Aorta (tissue), 5 donors: ENCODE results near the gene USP7. TPM values are rescaled to one million over a fixed set of nuclear protein-coding genes. Genes with fewer than 3 reads are reported as not detected.

Experiments used
- ATAC-seq: fragments of 200-7000 bp; cut with Tn5 transposase; one replicate; pipeline ENCODE4 v1.9.1; 2022; ENCODE audit warnings: moderate library complexity; ENCODE audit not compliant: low FRiP score
- DNase-seq, 2 donors: peaks; one replicate each; pipeline ENCODE4 v3.0.0-alpha.2; 2020
- H3K27ac ChIP-seq, 2 donors: one replicate each; pipeline ENCODE4 v1.5.1; 2013; ENCODE audit warnings: low read length in 2 of 2, mild to moderate bottlenecking in 2 of 2, moderate library complexity in 2 of 2, control low read depth in 1 of 2, inconsistent platforms in 1 of 2, low read depth in 1 of 2
- H3K27me3 ChIP-seq, 2 donors: one replicate each; pipeline ENCODE4 v1.6.1; 2013; ENCODE audit warnings: control low read depth in 1 of 2, low read length in 1 of 2, mild to moderate bottlenecking in 1 of 2, moderate library complexity in 1 of 2; ENCODE audit not compliant: insufficient read depth in 2 of 2, control insufficient read depth in 1 of 2
- H3K36me3 ChIP-seq, 2 donors: one replicate each; pipeline ENCODE4 v1.6.1; 2013; ENCODE audit warnings: control low read depth in 1 of 2, low read length in 1 of 2, mild to moderate bottlenecking in 1 of 2; ENCODE audit not compliant: insufficient read depth in 2 of 2, control insufficient read depth in 1 of 2
- H3K4me1 ChIP-seq, 2 donors: one replicate each; pipeline ENCODE4 v1.6.1; 2013; ENCODE audit warnings: low read length in 2 of 2, control low read depth in 1 of 2, mild to moderate bottlenecking in 1 of 2, moderate library complexity in 1 of 2; ENCODE audit not compliant: insufficient read depth in 2 of 2, control insufficient read depth in 1 of 2
- H3K4me3 ChIP-seq, 2 donors: one replicate each; pipeline ENCODE4 v1.5.1; 2013; ENCODE audit warnings: low read length in 2 of 2, control low read depth in 1 of 2, mild to moderate bottlenecking in 1 of 2
- H3K9me3 ChIP-seq: one replicate; pipeline ENCODE4 v1.6.1; 2013; ENCODE audit warnings: mild to moderate bottlenecking, low read length; ENCODE audit not compliant: control insufficient read depth
- WGBS, 2 donors: extraction: QIAGEN DNeasy Blood & Tissue Kit; methylation state at CpG; one replicate each; pipeline ENCODE4 v1.1.7; 2013; 5-methylcytosine and 5-hydroxymethylcytosine counted together
- intact Hi-C, 2 donors: fragments of 100-400 bp; cut with DNase I; formaldehyde crosslinking; loops; one replicate each; pipeline versions ENCODE4 v1.14.2 to v1.15.0; 2022
- long read RNA-seq, 2 donors: library from polyadenylated mRNA; unstranded; transcript quantifications; one replicate each; pipeline ENCODE4 v2.0.0, GENCODE V29; 2020 to 2021
- polyA plus RNA-seq, 2 donors: library from polyadenylated mRNA; stranded (reverse); fragments of 200-250 nt; gene quantifications; one replicate each; pipeline ENCODE4 v1.2.3, GENCODE V29; 2013
- total RNA-seq, 2 donors: library from RNA; stranded (reverse); fragmentation: NEBNext Ultra II Directional; extraction: Animal tissue kit (Norgen Biotek cat#: 25700); gene quantifications; one replicate each; pipeline ENCODE4 v1.2.1, GENCODE V29; 2021
- donor health status: healthy with polysubstance abuse.
- donor health status: Bipolar disorder and iron deficiency.
- donor health status: DM: no; HTN: no; CAD: no.
- donor health status: DM: no; HTN: no; CAD: no.
- donor health status: DM: yes; HTN: yes; CAD: no.

The USP7 gene
- total RNA-seq = 100 to 1,000 TPM in 1 of 2 donors, 10 to 100 TPM in 1; 93.2 to 110 TPM
- 10 to 100 TPM; 18.0 to 51.5 TPM for polyA plus RNA-seq
- long read RNA-seq, donor 1, full-length matches to known transcripts = 1 of 33 reads
- long read RNA-seq, donor 1, partial matches to known transcripts = 21 of 33 reads
- long read RNA-seq, donor 1, other reads (novel, unspliced or antisense) = 11 of 33 reads
- long read RNA-seq, donor 2, full-length matches to known transcripts = 15 of 34 reads
- long read RNA-seq, donor 2, partial matches to known transcripts = 13 of 34 reads
- long read RNA-seq, donor 2, other reads (novel, unspliced or antisense) = 6 of 34 reads

GRCh38 chr16:8963821-8964441 is at the start of gene USP7:
USP7 (minus strand) TSS chr16:8963906; CDS start chr16:8963285, 621 bp downstream.
- intact Hi-C loops = no loop called here
- no peaks in the 10 kb centered on the region for H3K36me3 ChIP-seq
- peak within 1 kb of the TSS; percentile 53 to 100 for H3K27ac ChIP-seq
- ATAC-seq (peak; percentile 95), DNase-seq (peak; percentile 96 to 98)
- H3K4me1 ChIP-seq = peaks cover 0 to 4% of the 10 kb centered on the region in 2 donors
- no peaks in the 10 kb centered on the region for H3K9me3 ChIP-seq
- WGBS, 2 donors = 0 to 1% methylated on average over 66 to 79 of the region's 79 CpGs
- H3K4me3 ChIP-seq = peak within 1 kb of the TSS; percentile 94 to 100
- no peaks in the 10 kb centered on the region for H3K27me3 ChIP-seq

GRCh38 chr16:9013508-9013864 is 49.8 kb upstream of the USP7 start:
- ATAC-seq (no peak), DNase-seq (no peak)
- no peak overlapping the region for H3K27ac ChIP-seq
- no peaks in the 10 kb centered on the region for H3K4me1 ChIP-seq
- no peaks in the 10 kb centered on the region for H3K27me3 ChIP-seq
- peaks cover 7% of the 10 kb centered on the region for H3K9me3 ChIP-seq
- 41 to 43% methylated on average over 7 of the region's 7 CpGs for WGBS, 2 donors
- no peak overlapping the region for H3K4me3 ChIP-seq
- H3K36me3 ChIP-seq = no peaks in the 10 kb centered on the region
- intact Hi-C loops = no loop called here

GRCh38 chr16:9012848-9013507 is 49.3 kb upstream of the USP7 start:
- H3K9me3 ChIP-seq = peaks cover 7% of the 10 kb centered on the region
- no peaks in the 10 kb centered on the region for H3K27me3 ChIP-seq
- H3K27ac ChIP-seq = no peak overlapping the region
- DNase-seq (peak in 1 of 2 donors; percentile 77), ATAC-seq (peak; percentile 12)
- no peaks in the 10 kb centered on the region for H3K4me1 ChIP-seq
- 24 to 26% methylated on average over 23 to 28 of the region's 28 CpGs for WGBS, 2 donors
- H3K4me3 ChIP-seq = no peak overlapping the region
- intact Hi-C loops = no loop called here
- H3K36me3 ChIP-seq = no peaks in the 10 kb centered on the region

GRCh38 chr16:9012330-9012729 is 48.6 kb upstream of the USP7 start:
- whole genome bisulfite sequencing, 2 donors = 70 to 90% methylated on average over 6 of the region's 6 CpGs

GRCh38 chr16:9008601-9009260 is 45.0 kb upstream of the USP7 start:
- DNase-seq (peak; percentile 85 to 90), ATAC-seq (peak; percentile 90)
- no peaks in the 10 kb centered on the region for H3K9me3 ChIP-seq
- H3K27ac ChIP-seq = no peak overlapping the region
- H3K27me3 ChIP-seq = no peaks in the 10 kb centered on the region
- 6 to 10% methylated on average over 26 of the region's 26 CpGs for WGBS, 2 donors
- no peak overlapping the region for H3K4me3 ChIP-seq
- no peaks in the 10 kb centered on the region for H3K4me1 ChIP-seq
- intact Hi-C loops = no loop called here
- no peaks in the 10 kb centered on the region for H3K36me3 ChIP-seq

More at GRCh38 chr16:9012330-9012729, 48.6 kb upstream of the USP7 start:
- no peaks in the 10 kb centered on the region for H3K27me3 ChIP-seq
- DNase-seq (no peak), ATAC-seq (no peak)
- H3K27ac ChIP-seq = no peak overlapping the region
- no peaks in the 10 kb centered on the region for H3K36me3 ChIP-seq
- H3K4me3 ChIP-seq = no peak overlapping the region
- H3K9me3 ChIP-seq = peaks cover 7% of the 10 kb centered on the region
- no peaks in the 10 kb centered on the region for H3K4me1 ChIP-seq
- intact Hi-C loops = no loop called here

GRCh38 chr16:9007177-9007794 is 43.6 kb upstream of the USP7 start:
- DNase-seq (no peak), ATAC-seq (no peak)
- Histone ChIP-seq H3K9me3 (no peaks in the 10 kb centered on the region), H3K27ac (no peak overlapping the region), H3K27me3 (no peaks in the 10 kb centered on the region), H3K4me1 (no peaks in the 10 kb centered on the region), H3K4me3 (no peak overlapping the region), H3K36me3 (no peaks in the 10 kb centered on the region)
- intact Hi-C loops = no loop called here
- WGBS, 2 donors = 49 to 59% methylated on average over 17 of the region's 17 CpGs

- Histone ChIP-seq H3K9me3 (no peaks in the 10 kb centered on the region), H3K4me1 (no peaks in the 10 kb centered on the region), H3K4me3 (no peak overlapping the region), H3K36me3 (no peaks in the 10 kb centered on the region), H3K27ac (no peak overlapping the region), H3K27me3 (no peaks in the 10 kb centered on the region)
- ATAC-seq = no peak
- intact Hi-C loops = no loop called here
- WGBS, 2 donors = 84% methylated on average over 4 of the region's 4 CpGs
- no peak for DNase-seq
These were observed 40.5 kb upstream of the USP7 start for GRCh38 chr16:9004183-9004582.

GRCh38 chr16:9003763-9004162 is 40.1 kb upstream of the USP7 start:
- DNase-seq (no peak), ATAC-seq (no peak)
- Histone ChIP-seq H3K36me3 (no peaks in the 10 kb centered on the region), H3K4me3 (no peak overlapping the region), H3K9me3 (no peaks in the 10 kb centered on the region), H3K4me1 (no peaks in the 10 kb centered on the region), H3K27me3 (no peaks in the 10 kb centered on the region), H3K27ac (no peak overlapping the region)
- intact Hi-C loops = no loop called here
- WGBS, 2 donors = 89 to 91% methylated on average over 3 of the region's 3 CpGs
